Stimulated activated naive B cell treated with anti-CD40 and anti-IgM and Interleukin-4, amounts not matched to agents 10 μg/mL and 1 μg/mL and 100 μg/mL, for 72 hours (primary cell): Measurements from ENCODE around the gene DCAF11.

Experiments used
- ATAC-seq, 2 donors: fragments of 150-1000 bp; cut with Tn5 transposase; replicated peaks; 2 replicates each; pipeline ENCODE4 v1.10.0; 2021; ENCODE audit warnings: moderate library complexity in 1 of 2
- DNase-seq: peaks from one replicate; pipeline ENCODE4 v3.0.0; 2021
- H3K27ac Mint-ChIP-seq: one replicate; pipeline ENCODE4 v1.8.0; 2022; ENCODE audit warnings: mild to moderate bottlenecking, mixed read lengths
- H3K27me3 Mint-ChIP-seq, 2 donors: one replicate each; pipeline ENCODE4 v1.8.0; 2022; ENCODE audit warnings: mixed read lengths in 2 of 2
- H3K36me3 Mint-ChIP-seq, 2 donors: one replicate each; pipeline ENCODE4 v1.8.0; 2022; ENCODE audit warnings: mixed read lengths in 2 of 2, mild to moderate bottlenecking in 1 of 2
- H3K4me1 Mint-ChIP-seq, 2 donors: one replicate each; pipeline ENCODE4 v1.8.0; 2022; ENCODE audit warnings: mixed read lengths in 2 of 2, mild to moderate bottlenecking in 1 of 2
- H3K4me3 Mint-ChIP-seq, 2 donors: one replicate each; pipeline ENCODE4 v1.8.0; 2022; ENCODE audit warnings: mild to moderate bottlenecking in 2 of 2, mixed read lengths in 2 of 2, moderate library complexity in 1 of 2
- H3K9me3 Mint-ChIP-seq, 2 donors: one replicate each; pipeline ENCODE4 v1.8.0; 2022; ENCODE audit warnings: mixed read lengths in 2 of 2, mild to moderate bottlenecking in 1 of 2

The DCAF11 gene

DNA sequence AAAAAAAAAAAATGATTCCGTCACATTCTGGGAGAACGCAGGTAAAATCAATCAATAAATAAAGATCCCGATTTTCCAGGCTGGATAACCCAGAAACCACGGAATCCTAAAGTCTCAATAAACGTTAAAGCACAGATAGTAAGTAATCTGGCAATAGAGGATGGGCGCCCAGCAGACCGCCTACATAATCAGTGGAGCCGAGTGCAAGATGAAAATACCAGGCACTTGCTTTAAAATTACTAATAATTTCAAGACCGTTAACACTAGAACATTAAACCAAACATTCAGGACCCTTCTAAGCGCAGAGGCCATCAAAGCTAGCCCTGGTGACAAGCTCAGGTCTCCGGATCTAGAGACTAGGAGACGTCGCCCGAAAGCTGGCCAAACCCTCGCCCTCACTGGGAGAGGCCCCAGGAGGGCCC lies 1.2 kb upstream of the DCAF11 start:
- Mint-ChIP-seq H3K4me1 (peaks cover 25 to 29% of the 10 kb centered on the region in 2 donors), H3K4me3 (peak overlapping the region; percentile 97 to 99), H3K9me3 (no peaks in the 10 kb centered on the region), H3K36me3 (peaks cover 15 to 32% of the 10 kb centered on the region in 2 donors), H3K27ac (peak overlapping the region; percentile 100), H3K27me3 (no peaks in the 10 kb centered on the region)
- DNase-seq = no peak
- no peak for ATAC-seq

- peak; percentile 89 for DNase-seq
- Mint-ChIP-seq H3K9me3 (no peaks in the 10 kb centered on the region), H3K4me1 (peaks cover 23 to 25% of the 10 kb centered on the region in 2 donors), H3K27ac (peak overlapping the region; percentile 100), H3K4me3 (peak overlapping the region; percentile 97 to 99), H3K27me3 (no peaks in the 10 kb centered on the region), H3K36me3 (peaks cover 20 to 38% of the 10 kb centered on the region in 2 donors)
- ATAC-seq = peak; percentile 56 to 59
Measured at GRCh38 chr14:24113801-24114531, 611 bp upstream of the DCAF11 start.

GRCh38 chr14:24115422-24116127 lies 998 bp downstream of the DCAF11 start:
- Mint-ChIP-seq H3K9me3 (no peaks in the 10 kb centered on the region), H3K4me1 (peaks cover 20 to 24% of the 10 kb centered on the region in 2 donors), H3K27me3 (no peaks in the 10 kb centered on the region), H3K36me3 (peaks cover 26 to 47% of the 10 kb centered on the region in 2 donors), H3K27ac (peak overlapping the region; percentile 100), H3K4me3 (peak overlapping the region; percentile 97 to 99)
- ATAC-seq = no peak
- no peak for DNase-seq

DNA sequence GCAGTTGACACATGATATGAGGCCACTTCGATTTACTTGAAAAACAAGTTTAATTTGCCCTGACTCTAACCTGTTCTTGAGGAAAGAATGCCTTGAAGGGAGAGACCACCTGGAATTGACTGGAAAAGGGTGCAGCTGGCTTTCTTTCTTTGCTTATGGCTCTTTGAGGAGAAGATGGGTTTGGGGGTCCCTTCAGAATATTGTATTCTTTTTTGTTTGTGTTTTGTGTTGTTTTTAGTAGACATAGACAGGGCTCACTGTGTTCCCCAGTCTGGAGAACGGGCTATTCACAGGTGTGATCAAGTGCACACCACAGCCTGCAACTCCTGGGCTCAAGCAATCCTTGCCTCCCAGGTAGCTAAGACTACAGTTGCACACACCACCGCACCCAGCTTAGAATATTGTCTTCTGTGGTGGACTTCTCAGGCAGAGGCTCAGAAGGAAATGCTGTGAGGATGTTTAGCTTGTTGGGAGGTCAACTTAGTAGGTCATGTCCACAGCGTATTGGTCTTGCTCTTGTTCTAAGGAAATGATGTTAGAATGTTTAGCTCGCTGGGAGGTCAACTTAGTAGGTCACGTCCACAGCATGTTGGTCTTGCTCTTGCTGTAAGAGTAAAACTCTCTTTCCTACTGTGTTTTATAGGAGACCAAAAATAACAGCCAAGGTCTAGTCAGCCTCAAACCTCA lies 1.7 kb downstream of the DCAF11 start:
- H3K9me3 Mint-ChIP-seq = no peaks in the 10 kb centered on the region
- H3K27ac Mint-ChIP-seq = no peak overlapping the region
- H3K4me3 Mint-ChIP-seq = peak overlapping the region; percentile 97 to 99
- no peak for DNase-seq
- no peaks in the 10 kb centered on the region for H3K27me3 Mint-ChIP-seq
- H3K36me3 Mint-ChIP-seq = peaks cover 29 to 52% of the 10 kb centered on the region in 2 donors
- H3K4me1 Mint-ChIP-seq = peaks cover 20 to 24% of the 10 kb centered on the region in 2 donors
- no peak for ATAC-seq

DNA sequence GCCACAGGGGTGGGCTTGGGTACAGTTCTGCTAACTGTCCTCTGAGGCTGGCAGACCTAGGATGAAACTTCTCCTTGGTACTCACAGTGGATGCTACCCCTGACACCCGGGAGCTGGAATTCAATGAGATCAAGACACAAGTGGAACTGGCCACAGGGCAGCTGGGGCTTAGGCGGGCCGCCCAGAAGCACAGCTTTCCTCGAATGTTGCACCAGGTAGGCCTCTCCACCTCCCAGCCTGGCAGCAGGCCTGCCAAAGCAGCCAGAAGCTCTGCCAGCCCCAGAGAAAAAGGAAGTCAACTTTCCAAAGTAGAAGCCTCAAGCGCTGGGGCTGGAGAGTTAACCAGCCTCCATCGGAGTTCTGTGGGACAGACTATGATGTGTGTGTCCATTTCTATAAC lies 2.6 kb downstream of the DCAF11 start:
- Mint-ChIP-seq H3K27ac (no peak overlapping the region), H3K4me1 (peaks cover 20 to 24% of the 10 kb centered on the region in 2 donors), H3K27me3 (no peaks in the 10 kb centered on the region), H3K4me3 (no peak overlapping the region), H3K36me3 (peaks cover 35 to 58% of the 10 kb centered on the region in 2 donors), H3K9me3 (no peaks in the 10 kb centered on the region)
- no peak for DNase-seq
- no peak for ATAC-seq

DNA sequence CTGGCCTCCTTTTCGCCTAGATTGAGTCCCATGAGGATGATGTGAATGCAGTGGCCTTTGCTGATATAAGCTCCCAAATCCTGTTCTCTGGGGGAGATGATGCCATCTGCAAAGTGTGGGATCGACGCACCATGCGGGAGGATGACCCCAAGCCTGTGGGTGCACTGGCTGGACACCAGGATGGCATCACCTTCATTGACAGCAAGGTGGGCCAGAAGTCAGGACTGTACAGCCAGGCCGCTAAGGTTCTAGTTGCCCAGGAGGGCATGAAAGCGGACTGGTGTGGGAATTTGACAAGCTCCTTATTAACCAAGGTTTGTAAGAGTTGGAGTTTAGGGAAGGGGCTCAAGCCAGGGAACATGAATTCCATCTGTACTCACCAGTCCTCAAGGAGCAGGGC lies 5.1 kb downstream of the DCAF11 start:
- DNase-seq (no peak), ATAC-seq (no peak)
- Mint-ChIP-seq H3K27me3 (no peaks in the 10 kb centered on the region), H3K36me3 (peaks cover 49 to 77% of the 10 kb centered on the region in 2 donors), H3K9me3 (no peaks in the 10 kb centered on the region), H3K27ac (no peak overlapping the region), H3K4me3 (no peak overlapping the region), H3K4me1 (peaks cover 43 to 45% of the 10 kb centered on the region in 2 donors)

- ATAC-seq (no peak), DNase-seq (no peak)
- Mint-ChIP-seq H3K27ac (peak overlapping the region; percentile 2), H3K9me3 (no peaks in the 10 kb centered on the region), H3K4me1 (peaks cover 31 to 41% of the 10 kb centered on the region in 2 donors), H3K27me3 (no peaks in the 10 kb centered on the region), H3K4me3 (no peak overlapping the region), H3K36me3 (peaks cover 44 to 69% of the 10 kb centered on the region in 2 donors)
Measured at GRCh38 chr14:24121210-24121609, 6.6 kb downstream of the DCAF11 start.

DNA sequence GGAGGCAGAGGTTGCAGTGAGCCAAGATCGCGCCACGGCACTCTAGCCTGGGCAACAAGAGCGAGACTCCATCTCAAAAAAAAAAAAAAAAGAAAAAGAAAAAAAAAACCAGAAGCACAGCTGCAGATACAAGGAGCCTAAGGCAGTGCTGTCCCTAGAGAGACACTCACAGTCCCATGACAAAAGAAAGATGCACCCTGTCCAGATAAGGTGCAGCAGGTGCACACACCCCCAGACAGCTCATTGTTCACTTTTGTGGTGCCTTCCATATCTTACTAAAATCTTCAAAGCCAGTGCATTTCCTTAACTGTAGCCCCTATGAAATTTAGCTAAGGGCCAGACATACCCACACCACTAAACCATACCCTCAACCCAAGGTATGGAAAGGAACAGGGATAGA lies 7.8 kb downstream of the DCAF11 start:
- no peaks in the 10 kb centered on the region for H3K27me3 Mint-ChIP-seq
- H3K36me3 Mint-ChIP-seq = peaks cover 38 to 57% of the 10 kb centered on the region in 2 donors
- no peak for ATAC-seq
- H3K4me3 Mint-ChIP-seq = no peak overlapping the region
- H3K9me3 Mint-ChIP-seq = no peaks in the 10 kb centered on the region
- peaks cover 27 to 32% of the 10 kb centered on the region in 2 donors for H3K4me1 Mint-ChIP-seq
- no peak for DNase-seq
- H3K27ac Mint-ChIP-seq = peak overlapping the region; percentile 98

DNA sequence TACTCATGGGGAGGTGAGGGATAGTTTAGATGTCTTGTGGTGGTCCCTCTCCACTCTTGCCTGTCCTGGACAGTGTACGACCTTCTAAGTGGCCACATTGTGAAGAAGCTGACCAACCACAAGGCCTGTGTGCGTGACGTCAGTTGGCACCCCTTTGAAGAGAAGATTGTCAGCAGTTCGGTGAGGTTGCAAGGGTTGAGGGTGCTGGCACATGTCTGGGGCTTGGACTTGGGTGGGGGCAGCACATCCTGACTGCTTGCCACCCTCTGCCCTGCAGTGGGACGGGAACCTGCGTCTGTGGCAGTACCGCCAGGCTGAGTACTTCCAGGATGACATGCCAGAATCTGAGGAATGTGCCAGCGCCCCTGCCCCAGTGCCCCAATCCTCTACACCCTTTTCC lies 8.3 kb downstream of the DCAF11 start:
- H3K27ac Mint-ChIP-seq = peak overlapping the region; percentile 98
- peaks cover 38 to 53% of the 10 kb centered on the region in 2 donors for H3K36me3 Mint-ChIP-seq
- ATAC-seq (no peak), DNase-seq (no peak)
- no peaks in the 10 kb centered on the region for H3K27me3 Mint-ChIP-seq
- no peaks in the 10 kb centered on the region for H3K9me3 Mint-ChIP-seq
- H3K4me3 Mint-ChIP-seq = peak overlapping the region in 1 of 2 donors; percentile 69
- H3K4me1 Mint-ChIP-seq = peaks cover 26 to 35% of the 10 kb centered on the region in 2 donors

GRCh38 chr14:24123424-24124417 lies 9.1 kb downstream of the DCAF11 start:
- H3K27me3 Mint-ChIP-seq = no peaks in the 10 kb centered on the region
- peaks cover 23 to 37% of the 10 kb centered on the region in 2 donors for H3K4me1 Mint-ChIP-seq
- ATAC-seq (peak; percentile 95 to 97), DNase-seq (peak; percentile 62)
- H3K27ac Mint-ChIP-seq = peak overlapping the region; percentile 98
- H3K9me3 Mint-ChIP-seq = no peaks in the 10 kb centered on the region
- H3K36me3 Mint-ChIP-seq = peaks cover 33 to 45% of the 10 kb centered on the region in 2 donors
- peak overlapping the region; percentile 28 to 69 for H3K4me3 Mint-ChIP-seq

GRCh38 chr14:24126939-24127338 lies 12.4 kb downstream of the DCAF11 start:
- Mint-ChIP-seq H3K27ac (no peak overlapping the region), H3K4me3 (no peak overlapping the region), H3K9me3 (no peaks in the 10 kb centered on the region), H3K27me3 (no peaks in the 10 kb centered on the region), H3K36me3 (peaks cover 18 to 23% of the 10 kb centered on the region in 2 donors), H3K4me1 (peaks cover 26 to 41% of the 10 kb centered on the region in 2 donors)
- no peak for ATAC-seq
- DNase-seq = no peak

GRCh38 chr14:24127673-24128072 lies 13.1 kb downstream of the DCAF11 start:
- H3K36me3 Mint-ChIP-seq = peaks cover 15 to 20% of the 10 kb centered on the region in 2 donors
- H3K27me3 Mint-ChIP-seq = no peaks in the 10 kb centered on the region
- H3K4me3 Mint-ChIP-seq = no peak overlapping the region
- H3K27ac Mint-ChIP-seq = no peak overlapping the region
- peaks cover 28 to 43% of the 10 kb centered on the region in 2 donors for H3K4me1 Mint-ChIP-seq
- ATAC-seq (no peak), DNase-seq (no peak)
- no peaks in the 10 kb centered on the region for H3K9me3 Mint-ChIP-seq

DNA sequence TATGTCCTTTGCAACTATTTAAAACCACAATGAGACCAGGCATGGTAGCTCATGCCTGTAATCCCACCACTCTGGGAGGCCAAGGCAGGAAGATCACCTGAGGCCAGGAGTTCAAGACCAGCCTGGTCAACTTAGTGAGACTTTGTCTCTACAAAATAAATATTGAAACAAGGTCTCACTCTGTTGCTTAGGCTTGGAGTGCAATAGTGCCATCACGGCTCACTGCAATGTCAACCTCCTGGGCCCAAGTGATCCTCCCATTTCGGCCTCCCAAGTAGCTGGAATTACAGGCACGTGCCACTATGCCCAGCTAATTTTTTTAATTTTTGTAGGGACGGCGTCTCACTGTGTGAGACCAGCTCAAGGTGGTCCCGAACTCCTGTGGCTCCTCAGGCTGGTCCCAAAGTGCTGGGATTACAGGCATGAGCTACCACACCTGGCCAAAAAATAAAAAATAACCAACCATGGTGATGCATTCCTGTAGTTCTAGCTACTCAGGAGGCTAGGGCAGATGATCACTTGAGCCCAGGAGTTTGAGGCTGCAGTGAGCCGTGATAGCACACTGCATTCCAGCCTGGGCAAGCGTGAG lies 14.9 kb downstream of the DCAF11 start:
- H3K27me3 Mint-ChIP-seq = no peaks in the 10 kb centered on the region
- no peak overlapping the region for H3K4me3 Mint-ChIP-seq
- peaks cover 15 to 29% of the 10 kb centered on the region in 2 donors for H3K4me1 Mint-ChIP-seq
- no peak overlapping the region for H3K27ac Mint-ChIP-seq
- DNase-seq = no peak
- no peaks in the 10 kb centered on the region for H3K9me3 Mint-ChIP-seq
- H3K36me3 Mint-ChIP-seq = peaks cover 4 to 7% of the 10 kb centered on the region in 2 donors
- ATAC-seq = no peak
